CD14-positive monocyte (primary cell): Measurements from ENCODE around the gene PARP16. TPM values are rescaled to one million over a fixed set of nuclear protein-coding genes. Genes with fewer than 3 reads are reported as not detected.
A peak's percentile ranks its signal among the peaks of the same experiment; 100 is the strongest.

Experiments
- DNase-seq, 3 donors: peaks; one replicate each; pipeline ENCODE4 v3.0.0-alpha.2; 2011 to 2022
- H2AFZ ChIP-seq: 2 replicates; pipeline ENCODE4 v1.6.0; 2012; ENCODE audit warnings: mild to moderate bottlenecking, low read depth, low read length, inconsistent platforms; ENCODE audit not compliant: insufficient read depth, poor library complexity, severe bottlenecking
- H3K27ac ChIP-seq, 2 donors: 1 replicate in 1 of 2; 2 replicates in 1 of 2; pipeline ENCODE4 v1.5.1; 2012 to 2013; ENCODE audit warnings: low read length in 2 of 2, control low read depth in 1 of 2, inconsistent platforms in 1 of 2, low read depth in 1 of 2, mild to moderate bottlenecking in 1 of 2
- H3K27me3 ChIP-seq, 2 donors: one replicate each; pipeline versions ENCODE4 v1.6.0 to v1.6.1; 2011 to 2013; ENCODE audit warnings: low read length in 2 of 2; ENCODE audit not compliant: control insufficient read depth in 2 of 2, insufficient read depth in 2 of 2
- H3K36me3 ChIP-seq, 2 donors: replicated peaks in 1 of 2; 1 replicate in 1 of 2; 2 replicates in 1 of 2; pipeline versions ENCODE4 v1.5.1 to v1.6.1; 2012 to 2013; ENCODE audit warnings: low read length in 2 of 2, control low read depth in 1 of 2, inconsistent platforms in 1 of 2, mild to moderate bottlenecking in 1 of 2; ENCODE audit not compliant: insufficient read depth in 2 of 2, control insufficient read depth in 1 of 2
- H3K4me1 ChIP-seq, 2 donors: 1 replicate in 1 of 2; 2 replicates in 1 of 2; pipeline versions ENCODE4 v1.5.1 to v1.6.1; 2012 to 2013; ENCODE audit warnings: low read length in 2 of 2, control low read depth in 1 of 2, inconsistent platforms in 1 of 2, mild to moderate bottlenecking in 1 of 2, moderate library complexity in 1 of 2; ENCODE audit not compliant: insufficient read depth in 2 of 2, control insufficient read depth in 1 of 2
- H3K4me2 ChIP-seq: replicated peaks from 2 replicates; pipeline ENCODE3; 2012; ENCODE audit warnings: low read length, moderate library complexity, mild to moderate bottlenecking; ENCODE audit not compliant: poor library complexity, severe bottlenecking; ENCODE audit errors: extremely low read depth
- H3K4me3 ChIP-seq, 3 experiments: fragments of 200-600 bp in 1 of 3; sonication (generic) in 1 of 3; replicated peaks in 1 of 3; 1 replicate in 2 of 3; 2 replicates in 1 of 3; pipeline ENCODE4 v1.5.1; 2011 to 2013; ENCODE audit warnings: low read length in 3 of 3, mild to moderate bottlenecking in 3 of 3, control low read depth in 2 of 3, low read depth in 2 of 3, inconsistent platforms in 1 of 3, moderate library complexity in 1 of 3
- H3K79me2 ChIP-seq: 2 replicates; pipeline ENCODE4 v1.6.0; 2012; ENCODE audit warnings: mild to moderate bottlenecking, control low read depth, inconsistent platforms, low read length, moderate library complexity; ENCODE audit not compliant: insufficient read depth
- H3K9ac ChIP-seq: 2 replicates; pipeline ENCODE4 v1.6.0; 2017; ENCODE audit warnings: low read length, mild to moderate bottlenecking; ENCODE audit not compliant: insufficient read depth, poor library complexity, severe bottlenecking
- H3K9me3 ChIP-seq, 2 donors: replicated peaks in 1 of 2; 1 replicate in 1 of 2; 2 replicates in 1 of 2; pipeline versions ENCODE4 v1.5.1 to v1.6.1; 2012 to 2013; ENCODE audit warnings: low read length in 2 of 2, control low read depth in 1 of 2; ENCODE audit not compliant: control insufficient read depth in 1 of 2, insufficient read depth in 1 of 2
- H4K20me1 ChIP-seq: 2 replicates; pipeline ENCODE4 v1.6.0; 2012; ENCODE audit warnings: mild to moderate bottlenecking, low read length, control low read depth, moderate library complexity; ENCODE audit not compliant: insufficient read depth
- H3K27ac Mint-ChIP-seq, 7 donors: one replicate each; pipeline ENCODE4 v1.8.0; 2020; ENCODE audit warnings: mild to moderate bottlenecking in 7 of 7, mixed read lengths in 7 of 7, moderate library complexity in 6 of 7, inconsistent platforms in 2 of 7
- H3K27me3 Mint-ChIP-seq, 3 donors: one replicate each; pipeline ENCODE4 v1.8.0; 2021 to 2022; ENCODE audit warnings: low read depth in 3 of 3, mild to moderate bottlenecking in 3 of 3, mixed read lengths in 3 of 3, moderate library complexity in 3 of 3, inconsistent platforms in 1 of 3
- H3K36me3 Mint-ChIP-seq, 2 donors: one replicate each; pipeline ENCODE4 v1.8.0; 2020; ENCODE audit warnings: mixed read lengths in 2 of 2, inconsistent platforms in 1 of 2, mild to moderate bottlenecking in 1 of 2
- H3K4me1 Mint-ChIP-seq: one replicate; pipeline ENCODE4 v1.8.0; 2020; ENCODE audit warnings: mild to moderate bottlenecking, mixed read lengths
- H3K4me3 Mint-ChIP-seq, 2 donors: one replicate each; pipeline ENCODE4 v1.8.0; 2020; ENCODE audit warnings: mild to moderate bottlenecking in 2 of 2, mixed read lengths in 2 of 2, moderate library complexity in 1 of 2
- H3K9me3 Mint-ChIP-seq, 7 donors: one replicate each; pipeline ENCODE4 v1.8.0; 2020 to 2022; ENCODE audit warnings: mixed read lengths in 7 of 7, mild to moderate bottlenecking in 6 of 7, moderate library complexity in 6 of 7, inconsistent platforms in 2 of 7
- CTCF ChIP-seq: fragments of 200-600 bp; IDR thresholded peaks from one replicate; pipeline ENCODE4 v1.8.0; 2022; ENCODE audit warnings: antibody characterized with exemption, mild to moderate bottlenecking
- whole genome bisulfite sequencing: methylation state at CpG from one replicate; pipeline ENCODE4 v1.1.5; 2013; ENCODE audit warnings: missing lambda C conversion rate; ENCODE audit not compliant: insufficient coverage; 5-methylcytosine and 5-hydroxymethylcytosine counted together
- intact Hi-C, 2 donors: fragments of 100-400 bp; cut with micrococcal nuclease; formaldehyde crosslinking; loops; one replicate each; pipeline versions ENCODE4 v1.15.0 to v1.15.1; 2023
- polyA minus RNA-seq: library from RNA; depleted of rRNA, polyadenylated mRNA; stranded (reverse); fragments of >200 nt; gene quantifications from 2 replicates; pipeline ENCODE4 v1.2.3, GENCODE V29; 2012
- polyA plus RNA-seq, 3 donors: library from polyadenylated mRNA; depleted of rRNA in 1 of 3; unstranded in 2 of 3; stranded (reverse) in 1 of 3; fragments of 300-500 nt in 2 of 3; fragments of >200 nt in 1 of 3; fragmentation: Illumina TruSeq in 2 of 3; gene quantifications; 1 replicate in 2 of 3; 2 replicates in 1 of 3; pipeline ENCODE4 v1.2.3, GENCODE V29; 2012 to 2021
- total RNA-seq, 12 experiments: library from RNA in 1 of 12; stranded (reverse) in 1 of 12; fragments of 120-200 nt in 1 of 12; gene quantifications; one replicate each; pipeline ENCODE4 v1.2.4 and lab custom pipeline; 2013 to 2026; ENCODE audit warnings: mixed read lengths in 6 of 12, inconsistent platforms in 1 of 12

Gene PARP16
- total RNA-seq (2013) = 2.8 TPM
- 1 to 10 TPM; 4.8 to 6.9 (median 5.7) TPM for polyA plus RNA-seq
- 0.97 and 1.8 TPM in 2 replicates for polyA minus RNA-seq
- total RNA-seq (lab: John Stamatoyannopoulos, UW) = 4.3 to 17.5 (median 7.1) reads per million in 11 experiments

DNA sequence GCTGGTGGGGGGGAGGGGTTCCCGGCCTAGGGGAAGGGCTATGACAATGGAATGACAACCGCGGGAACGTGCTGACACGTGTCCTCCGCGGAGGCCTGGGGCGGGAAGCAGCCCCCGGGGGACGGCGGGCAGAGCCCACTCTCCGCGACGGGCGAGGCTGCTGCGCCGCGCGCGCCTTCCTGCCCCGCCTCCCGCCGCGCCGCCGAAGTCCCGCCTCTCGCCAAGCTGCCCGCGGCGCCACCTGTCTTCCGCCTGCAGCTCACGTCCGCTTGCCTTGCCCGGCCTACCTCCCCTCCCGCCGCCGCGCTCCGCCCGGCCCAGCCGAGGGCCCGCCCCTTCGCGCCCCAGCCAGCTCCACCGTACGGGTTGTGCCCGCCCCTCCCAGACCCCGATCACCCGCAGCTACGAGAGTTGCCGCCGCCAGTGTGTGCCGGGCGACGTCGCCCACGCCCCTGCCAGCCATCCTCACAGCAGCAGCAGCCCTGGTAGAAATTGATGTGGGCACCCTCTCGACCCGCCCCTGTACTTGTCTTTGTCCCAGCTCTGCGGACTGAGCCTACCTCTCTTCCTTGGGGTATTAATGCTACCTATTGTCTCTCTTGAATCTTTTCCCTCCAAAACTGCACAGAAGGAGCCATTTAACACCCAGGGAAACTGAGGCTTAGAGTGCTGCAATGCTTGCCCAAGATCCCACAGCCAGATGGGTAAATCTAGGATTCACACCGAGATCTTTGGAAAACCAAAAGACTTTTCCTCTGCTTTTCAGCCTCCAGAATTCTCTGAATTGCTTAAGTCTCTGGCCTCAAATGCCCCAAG lies at the start of gene PARP16:
TSS of gene PARP16 (minus strand) at position 180 of the 816 bp plus-strand sequence. CDS start 457 bp downstream, outside the sequence.
- no peaks in the 10 kb centered on the region for H3K36me3 ChIP-seq
- H3K9me3 ChIP-seq = no peaks in the 10 kb centered on the region
- no peaks in the 10 kb centered on the region for H3K9me3 Mint-ChIP-seq
- intact Hi-C loops = no loop called here
- no peaks in the 10 kb centered on the region for H4K20me1 ChIP-seq
- peak within 1 kb of the TSS; percentile 87 to 89 for H3K4me3 Mint-ChIP-seq
- H3K36me3 Mint-ChIP-seq = peaks cover 4 to 6% of the 10 kb centered on the region in 2 donors
- peak within 1 kb of the TSS; percentile 98 for H3K4me2 ChIP-seq
- peak within 1 kb of the TSS; percentile 51 to 71 for H3K27ac ChIP-seq
- DNase-seq = peak; percentile 63 to 72 (median 66)
- no peaks in the 10 kb centered on the region for H3K27me3 ChIP-seq
- WGBS = 2% methylated on average over 59 of the region's 62 CpGs
- peak within 1 kb of the TSS; percentile 31 to 85 (median 80) for H3K27ac Mint-ChIP-seq
- peaks cover 0 to 5% (median 0%) of the 10 kb centered on the region in 3 donors for H3K27me3 Mint-ChIP-seq
- H2AFZ ChIP-seq = peak within 1 kb of the TSS; percentile 100
- peak; percentile 15 for TF ChIP-seq CTCF
- peaks cover 18% of the 10 kb centered on the region for H3K4me1 Mint-ChIP-seq
- no peaks in the 10 kb centered on the region for H3K79me2 ChIP-seq
- H3K9ac ChIP-seq = peak within 1 kb of the TSS; percentile 80
- peak within 1 kb of the TSS; percentile 80 to 91 (median 86) for H3K4me3 ChIP-seq
- H3K4me1 ChIP-seq = peaks cover 17 to 21% of the 10 kb centered on the region in 2 donors

- WGBS = 99% methylated on average over 9 of the region's 19 CpGs
- no peak overlapping the region for H3K9ac ChIP-seq
- intact Hi-C loops = no loop called here
- DNase-seq = no peak
- H2AFZ ChIP-seq = no peak overlapping the region
- H3K4me1 Mint-ChIP-seq = no peaks in the 10 kb centered on the region
- H3K27ac Mint-ChIP-seq = no peak overlapping the region
- peaks cover 8 to 21% (median 9%) of the 10 kb centered on the region in 3 donors for H3K27me3 Mint-ChIP-seq
- no peaks in the 10 kb centered on the region for H4K20me1 ChIP-seq
- no peaks in the 10 kb centered on the region for H3K4me1 ChIP-seq
- peaks cover 0 to 5% of the 10 kb centered on the region in 2 donors for H3K27me3 ChIP-seq
- no peak for TF ChIP-seq CTCF
- H3K4me3 Mint-ChIP-seq = no peak overlapping the region
- no peaks in the 10 kb centered on the region for H3K9me3 ChIP-seq
- no peaks in the 10 kb centered on the region for H3K36me3 ChIP-seq
- no peak overlapping the region for H3K4me2 ChIP-seq
- no peak overlapping the region for H3K27ac ChIP-seq
- H3K79me2 ChIP-seq = no peaks in the 10 kb centered on the region
- no peaks in the 10 kb centered on the region for H3K9me3 Mint-ChIP-seq
- H3K4me3 ChIP-seq = no peak overlapping the region
- H3K36me3 Mint-ChIP-seq = no peaks in the 10 kb centered on the region
Observed at GRCh38 chr15:65335278-65336055, 48.8 kb upstream of the PARP16 start.
